ENCODE data around the gene KSR2.

DNA sequence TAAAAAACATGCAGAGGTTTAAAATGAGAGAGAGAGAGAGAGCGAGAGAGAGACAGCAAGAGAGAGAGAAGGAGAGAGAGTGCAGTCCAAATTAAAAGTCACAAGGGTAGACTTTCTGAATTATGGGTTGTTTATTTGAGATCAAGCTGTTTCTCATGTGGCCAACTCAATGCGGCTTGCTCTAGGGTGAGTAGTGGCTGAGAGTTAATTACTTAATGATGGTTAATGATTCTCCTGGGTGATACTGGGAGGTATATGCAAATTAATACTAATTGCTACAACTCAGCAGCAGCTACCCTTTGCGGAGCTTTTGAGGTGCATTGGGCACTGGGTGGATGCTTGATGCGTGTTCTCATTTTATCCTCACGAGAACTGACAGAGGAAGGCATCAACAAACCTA, 485.3 kb downstream of the KSR2 start:
- TF ChIP-seq, protein P1, sequence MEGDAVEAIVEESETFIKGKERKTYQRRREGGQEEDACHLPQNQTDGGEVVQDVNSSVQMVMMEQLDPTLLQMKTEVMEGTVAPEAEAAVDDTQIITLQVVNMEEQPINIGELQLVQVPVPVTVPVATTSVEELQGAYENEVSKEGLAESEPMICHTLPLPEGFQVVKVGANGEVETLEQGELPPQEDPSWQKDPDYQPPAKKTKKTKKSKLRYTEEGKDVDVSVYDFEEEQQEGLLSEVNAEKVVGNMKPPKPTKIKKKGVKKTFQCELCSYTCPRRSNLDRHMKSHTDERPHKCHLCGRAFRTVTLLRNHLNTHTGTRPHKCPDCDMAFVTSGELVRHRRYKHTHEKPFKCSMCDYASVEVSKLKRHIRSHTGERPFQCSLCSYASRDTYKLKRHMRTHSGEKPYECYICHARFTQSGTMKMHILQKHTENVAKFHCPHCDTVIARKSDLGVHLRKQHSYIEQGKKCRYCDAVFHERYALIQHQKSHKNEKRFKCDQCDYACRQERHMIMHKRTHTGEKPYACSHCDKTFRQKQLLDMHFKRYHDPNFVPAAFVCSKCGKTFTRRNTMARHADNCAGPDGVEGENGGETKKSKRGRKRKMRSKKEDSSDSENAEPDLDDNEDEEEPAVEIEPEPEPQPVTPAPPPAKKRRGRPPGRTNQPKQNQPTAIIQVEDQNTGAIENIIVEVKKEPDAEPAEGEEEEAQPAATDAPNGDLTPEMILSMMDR (IDR thresholded peaks at IDR 0.05) = no peak
- TF ChIP-seq POLR2A (IDR thresholded peaks at IDR 0.05) = no peak

Measured in ovary (tissue), 3 donors.